Transverse colon (tissue), 4 donors: ENCODE data around the gene DSEL. TPM values are rescaled to one million over a fixed set of nuclear protein-coding genes. Genes with fewer than 3 reads are reported as not detected.

Source experiments
- DNase-seq: peaks from one replicate; pipeline ENCODE4 v3.0.0-alpha.2; 2019
- H3K27ac ChIP-seq, 4 donors: fragments of 200-600 bp; sonication (generic); 2 replicates each; pipeline ENCODE4 v1.5.1; 2016 to 2018; ENCODE audit warnings: inconsistent platforms in 4 of 4
- H3K27me3 ChIP-seq: fragments of 200-600 bp; sonication (generic); 2 replicates; pipeline ENCODE4 v1.5.1; 2017; ENCODE audit warnings: inconsistent platforms
- H3K36me3 ChIP-seq, 4 donors: fragments of 200-600 bp; sonication (generic); 2 replicates each; pipeline ENCODE4 v1.5.1; 2017 to 2019; ENCODE audit warnings: inconsistent platforms in 4 of 4
- H3K4me1 ChIP-seq, 4 donors: fragments of 200-600 bp; sonication (generic); 2 replicates each; pipeline ENCODE4 v1.5.1; 2017 to 2020; ENCODE audit warnings: inconsistent platforms in 4 of 4
- H3K4me3 ChIP-seq, 4 donors: fragments of 200-600 bp; sonication (generic); 1 replicate in 1 of 4; 2 replicates in 3 of 4; pipeline versions ENCODE4 v1.5.1 to v1.6.1; 2017 to 2019; ENCODE audit warnings: inconsistent platforms in 4 of 4
- H3K9me3 ChIP-seq, 2 donors: fragments of 200-600 bp; sonication (generic); 2 replicates each; pipeline ENCODE4 v1.5.1; 2017 to 2019; ENCODE audit warnings: inconsistent platforms in 2 of 2
- CTCF ChIP-seq, 5 experiments: fragments of 200-600 bp in 3 of 5; fragments of 450-650 bp in 2 of 5; sonication (generic) in 3 of 5; IDR thresholded peaks; 1 replicate in 2 of 5; 2 replicates in 3 of 5; pipeline ENCODE4 v1.5.1; 2016 to 2017; ENCODE audit warnings: antibody characterized with exemption in 5 of 5, inconsistent platforms in 3 of 5, mild to moderate bottlenecking in 2 of 5, moderate library complexity in 1 of 5
- EP300 ChIP-seq: sonication (generic); formaldehyde crosslinking; IDR thresholded peaks from one replicate; pipeline ENCODE4 v1.6.1; 2017; ENCODE audit warnings: antibody characterized with exemption, low read depth
- POLR2A ChIP-seq: fragments of 450-650 bp; IDR thresholded peaks from one replicate; pipeline ENCODE4 v1.6.1; 2016; ENCODE audit warnings: antibody characterized with exemption, mild to moderate bottlenecking, moderate library complexity
- POLR2AphosphoS5 ChIP-seq, 3 donors: sonication (generic); formaldehyde crosslinking; IDR thresholded peaks; one replicate each; pipeline ENCODE4 v1.6.1; 2016; ENCODE audit warnings: antibody characterized with exemption in 3 of 3
- WGBS, 2 donors: methylation state at CpG; one replicate each; pipeline ENCODE4 v1.1.5; 2018; ENCODE audit warnings: low coverage in 1 of 2; 5-methylcytosine and 5-hydroxymethylcytosine counted together
- in situ Hi-C, 4 donors: fragments of 200-750 bp; cut with MboI; loops; one replicate each; pipeline versions ENCODE4 v1.15.0 to v1.15.1; 2017; ENCODE audit warnings: low sequenced_read_pairs in 3 of 4, low pct_ligation_motif_present in 1 of 4, low pct_unique_long_range_greater_than_20kb in 1 of 4
- intact Hi-C: fragments of 100-400 bp; cut with DNase I; formaldehyde crosslinking; loops from one replicate; pipeline ENCODE4 v1.15.1; 2023; ENCODE audit warnings: low total_unique reads
- total RNA-seq, 4 donors: library from RNA; depleted of rRNA; stranded (reverse); fragments of >200 nt; gene quantifications; one replicate each; pipeline ENCODE4 v1.1.0, GENCODE V29; 2016

DSEL gene
- total RNA-seq, 4 donors from 2014 or later = 1.2 to 5.1 (median 2.0) TPM

GRCh38 chr18:67515942-67516538, 480 bp downstream of the DSEL start:
- peak; percentile 84 for DNase-seq
- in situ Hi-C loops = no loop called here
- WGBS, 2 donors = 1% methylated on average over 42 of the region's 53 CpGs; no CpG with 5 or more reads in 1 of the 2 donors
- Histone ChIP-seq H3K36me3 (no peaks in the 10 kb centered on the region), H3K4me3 (peak overlapping the region; percentile 65 to 85 (median 79)), H3K27me3 (peaks cover 4% of the 10 kb centered on the region), H3K27ac (peak overlapping the region; percentile 86 to 89 (median 88)), H3K4me1 (peaks cover 0 to 17% (median 7%) of the 10 kb centered on the region in 4 donors), H3K9me3 (no peaks in the 10 kb centered on the region)
- TF ChIP-seq POLR2AphosphoS5 (IDR thresholded peaks at IDR 0.05) (no peak), CTCF (IDR thresholded peaks at IDR 0.05) (peak; percentile 49 to 60 (median 58))
- intact Hi-C loops = no loop called here

- H3K4me3 ChIP-seq = peak overlapping the region in 2 of 4 donors; percentile 78 to 85
- no peaks in the 10 kb centered on the region for H3K36me3 ChIP-seq
- no peak for DNase-seq
- peaks cover 4% of the 10 kb centered on the region for H3K27me3 ChIP-seq
- peaks cover 0 to 15% (median 7%) of the 10 kb centered on the region in 4 donors for H3K4me1 ChIP-seq
- in situ Hi-C loops = no loop called here
- no peaks in the 10 kb centered on the region for H3K9me3 ChIP-seq
- H3K27ac ChIP-seq = no peak overlapping the region
- 60 to 83% methylated on average over 6 of the region's 6 CpGs for WGBS, 2 donors
- intact Hi-C loops = no loop called here
- TF ChIP-seq POLR2AphosphoS5 (IDR thresholded peaks at IDR 0.05) (no peak), EP300 (no peak)
Observed at GRCh38 chr18:67514901-67515540, 1.5 kb downstream of the DSEL start.

- DNase-seq = no peak
- intact Hi-C loops = no loop called here
- Histone ChIP-seq H3K9me3 (no peaks in the 10 kb centered on the region), H3K4me1 (peaks cover 0 to 15% (median 7%) of the 10 kb centered on the region in 4 donors), H3K36me3 (no peaks in the 10 kb centered on the region), H3K27ac (no peak overlapping the region), H3K27me3 (peaks cover 4% of the 10 kb centered on the region), H3K4me3 (no peak overlapping the region)
- 58 to 70% methylated on average over 2 to 3 of the region's 3 CpGs for WGBS, 2 donors
- in situ Hi-C loops = no loop called here
- TF ChIP-seq POLR2A (no peak), EP300 (no peak), CTCF (IDR thresholded peaks at IDR 0.05) (no peak), POLR2AphosphoS5 (IDR thresholded peaks at IDR 0.05) (no peak)
Observed at GRCh38 chr18:67514465-67514864, 2.1 kb downstream of the DSEL start.

- H3K27me3 ChIP-seq = peaks cover 4% of the 10 kb centered on the region
- no peak overlapping the region for H3K27ac ChIP-seq
- intact Hi-C loops = no loop called here
- H3K36me3 ChIP-seq = no peaks in the 10 kb centered on the region
- no peak overlapping the region for H3K4me3 ChIP-seq
- TF ChIP-seq EP300 (no peak), CTCF (IDR thresholded peaks at IDR 0.05) (no peak), POLR2AphosphoS5 (IDR thresholded peaks at IDR 0.05) (no peak), POLR2A (no peak)
- no peaks in the 10 kb centered on the region for H3K9me3 ChIP-seq
- 76 to 100% methylated on average over 1 to 3 of the region's 3 CpGs for WGBS, 2 donors
- in situ Hi-C loops = no loop called here
- H3K4me1 ChIP-seq = peaks cover 0 to 15% (median 7%) of the 10 kb centered on the region in 4 donors
- no peak for DNase-seq
Observed at GRCh38 chr18:67513280-67513679, 3.2 kb downstream of the DSEL start.
